Inflammatory macrophage (primary cell): ENCODE measurements around the gene GPRC5C.

Experiments used
- DNase-seq, 2 donors: peaks; one replicate each; pipeline ENCODE4 v3.0.0-alpha.2; 2020 to 2022

The GPRC5C gene

GRCh38 chr17:74433421-74434121 is 1.7 kb downstream of the GPRC5C start:
- no peak for DNase-seq

- DNase-seq: no peak
Measured at GRCh38 chr17:74435775-74436359, 4.0 kb downstream of the GPRC5C start.

GRCh38 chr17:74437702-74438101 is 5.8 kb downstream of the GPRC5C start:
- peak; percentile 12 to 40 for DNase-seq

GRCh38 chr17:74439691-74440567 is 8.0 kb downstream of the GPRC5C start:
- DNase-seq: no peak

GRCh38 chr17:74441537-74441936 is 9.6 kb downstream of the GPRC5C start:
- DNase-seq: no peak

GRCh38 chr17:74442291-74442669 is 10.4 kb downstream of the GPRC5C start:
- no peak for DNase-seq

- DNase-seq: peak; percentile 43 to 52
Measured at GRCh38 chr17:74442670-74443515, 11.0 kb downstream of the GPRC5C start.

GRCh38 chr17:74443516-74444296 is 11.8 kb downstream of the GPRC5C start:
- no peak for DNase-seq

GRCh38 chr17:74444406-74444805 is 12.5 kb downstream of the GPRC5C start:
- no peak for DNase-seq

- DNase-seq: no peak
Measured at GRCh38 chr17:74445158-74445557, 13.3 kb downstream of the GPRC5C start.

- DNase-seq: no peak
Measured at GRCh38 chr17:74446551-74447500, 14.9 kb downstream of the GPRC5C start.

GRCh38 chr17:74447628-74448159 is 15.8 kb downstream of the GPRC5C start:
- no peak for DNase-seq

GRCh38 chr17:74448756-74449155 is 16.9 kb downstream of the GPRC5C start:
- no peak for DNase-seq

- no peak for DNase-seq
Measured at GRCh38 chr17:74449306-74449705, 17.4 kb downstream of the GPRC5C start.

- DNase-seq: no peak
Measured at GRCh38 chr17:74449773-74450172, 17.9 kb downstream of the GPRC5C start.

- DNase-seq: no peak
Measured at GRCh38 chr17:74450231-74450630, 18.3 kb downstream of the GPRC5C start.

GRCh38 chr17:74450925-74451403 is 19.1 kb downstream of the GPRC5C start:
- no peak for DNase-seq

- no peak for DNase-seq
Measured at GRCh38 chr17:74451557-74451956, 19.7 kb downstream of the GPRC5C start.

- DNase-seq: no peak
Measured at GRCh38 chr17:74452033-74452840, 20.3 kb downstream of the GPRC5C start.
